SK-N-SH (cell line): Measurements from ENCODE around the gene MAGEA12.

Experiments
- CTCF ChIP-seq: fragments of 200-600 bp; sonication (generic); IDR thresholded peaks from 2 replicates; pipeline ENCODE4 v1.6.1; 2017; ENCODE audit warnings: antibody characterized with exemption, mild to moderate bottlenecking, moderate library complexity
- IRF3 ChIP-seq: fragments of 150-350 bp; IDR thresholded peaks from 2 replicates; pipeline ENCODE4 v1.6.1; 2016; ENCODE audit warnings: mild to moderate bottlenecking, low read depth, low read length
- POLR2AphosphoS5 ChIP-seq: IDR thresholded peaks from 2 replicates; pipeline ENCODE4 v1.6.1; 2012; ENCODE audit warnings: low read depth, low read length
- RAD21 ChIP-seq: IDR thresholded peaks from 2 replicates; pipeline ENCODE4 v1.6.1; 2012; ENCODE audit warnings: mild to moderate bottlenecking, low read length

GRCh38 chrX:152725409-152725808, 8.1 kb upstream of the MAGEA12 start:
- no peak for TF ChIP-seq CTCF
- TF ChIP-seq RAD21, result no peak
- TF ChIP-seq IRF3, result no peak
- TF ChIP-seq POLR2AphosphoS5, result no peak
